Stomach (tissue), 9 donors: ENCODE measurements around the gene MCOLN3. TPM values are rescaled to one million over a fixed set of nuclear protein-coding genes. Genes with fewer than 3 reads are reported as not detected.

ENCODE experiments used
- DNase-seq, 2 donors: peaks; one replicate each; pipeline versions ENCODE4 v3.0.0 to v3.0.0-alpha.2; 2013 to 2019
- H3K27ac ChIP-seq, 5 donors: fragments of 200-600 bp in 4 of 5; sonication (generic) in 4 of 5; one replicate each; pipeline ENCODE4 v1.5.1; 2013 to 2019; ENCODE audit warnings: mild to moderate bottlenecking in 1 of 5, moderate library complexity in 1 of 5
- H3K27me3 ChIP-seq, 3 donors: fragments of 200-600 bp; sonication (generic); one replicate each; pipeline ENCODE4 v1.5.1; 2017 to 2019; ENCODE audit warnings: mixed run types in 1 of 3
- H3K36me3 ChIP-seq, 4 donors: fragments of 200-600 bp; sonication (generic); 1 replicate in 3 of 4; 2 replicates in 1 of 4; pipeline ENCODE4 v1.5.1; 2016 to 2019
- H3K4me1 ChIP-seq, 4 donors: fragments of 200-600 bp; sonication (generic); one replicate each; pipeline ENCODE4 v1.5.1; 2016 to 2019
- H3K4me3 ChIP-seq, 4 donors: fragments of 200-600 bp; sonication (generic) in 3 of 4; one replicate each; pipeline ENCODE4 v1.5.1; 2016 to 2019; ENCODE audit warnings: mild to moderate bottlenecking in 1 of 4
- H3K9me3 ChIP-seq, 4 donors: fragments of 200-600 bp; sonication (generic); one replicate each; pipeline ENCODE4 v1.5.1; 2016 to 2019
- CTCF ChIP-seq, 7 experiments: fragments of 450-650 bp in 4 of 7; fragments of 200-600 bp in 3 of 7; sonication (generic) in 3 of 7; IDR thresholded peaks; one replicate each; pipeline ENCODE4 v1.5.1; 2016 to 2019; ENCODE audit warnings: antibody characterized with exemption in 7 of 7, control low read depth in 2 of 7, mild to moderate bottlenecking in 1 of 7
- EP300 ChIP-seq: sonication (generic); formaldehyde crosslinking; IDR thresholded peaks from one replicate; pipeline ENCODE4 v1.6.1; 2017; ENCODE audit warnings: antibody characterized with exemption
- POLR2A ChIP-seq, 4 donors: fragments of 450-650 bp; IDR thresholded peaks; one replicate each; pipeline ENCODE4 v1.6.1; 2016; ENCODE audit warnings: antibody characterized with exemption in 4 of 4, control low read depth in 2 of 4, mild to moderate bottlenecking in 1 of 4, moderate library complexity in 1 of 4
- POLR2AphosphoS5 ChIP-seq, 3 donors: sonication (generic); formaldehyde crosslinking; IDR thresholded peaks; one replicate each; pipeline ENCODE4 v1.6.1; 2016; ENCODE audit warnings: antibody characterized with exemption in 3 of 3
- WGBS, 5 donors: extraction: QIAGEN DNeasy Blood & Tissue Kit in 3 of 5; methylation state at CpG; one replicate each; pipeline versions ENCODE4 v1.1.5 to v1.1.7; 2013 to 2018; 5-methylcytosine and 5-hydroxymethylcytosine counted together
- intact Hi-C: fragments of 100-400 bp; cut with DNase I; formaldehyde crosslinking; loops from one replicate; pipeline ENCODE4 v1.15.1; 2023; ENCODE audit warnings: low total_unique reads
- polyA plus RNA-seq, 3 donors: library from polyadenylated mRNA; stranded (reverse); fragments of 200-250 nt; gene quantifications; one replicate each; pipeline ENCODE4 v1.2.3, GENCODE V29; 2013
- total RNA-seq, 5 donors: library from RNA; depleted of rRNA; stranded (reverse); fragments of >200 nt; gene quantifications; one replicate each; pipeline versions ENCODE4 v1.1.0 to v1.2.3, GENCODE V29; 2014 to 2016
- donor health status: healthy with polysubstance abuse.
- donor health status: Bipolar disorder and iron deficiency.
- donor health status: healthy.

Gene MCOLN3
- total and polyA plus RNA-seq, 8 donors: 0.89 to 7.3 (median 1.4) TPM; not detected in 2

- H3K9me3 ChIP-seq: peaks cover 0 to 4% (median 2%) of the 10 kb centered on the region in 4 donors
- H3K27ac ChIP-seq: no peak overlapping the region
- no peaks in the 10 kb centered on the region for H3K27me3 ChIP-seq
- WGBS, 5 donors: 33 to 47% (median 40%) methylated on average over 3 of the region's 3 CpGs
- H3K36me3 ChIP-seq: no peaks in the 10 kb centered on the region
- H3K4me3 ChIP-seq: no peak overlapping the region
- peak in 1 of 2 donors; percentile 12 for DNase-seq
- H3K4me1 ChIP-seq: no peaks in the 10 kb centered on the region
- TF ChIP-seq EP300: no peak
- TF ChIP-seq POLR2AphosphoS5 (IDR thresholded peaks at IDR 0.05): no peak
- intact Hi-C loops: no loop called here
Measured at GRCh38 chr1:85078903-85079302, 30.6 kb upstream of the MCOLN3 start.

GRCh38 chr1:85074365-85074964, 26.2 kb upstream of the MCOLN3 start:
- TF ChIP-seq EP300 (no peak), CTCF (IDR thresholded peaks at IDR 0.05) (no peak), POLR2AphosphoS5 (IDR thresholded peaks at IDR 0.05) (no peak), POLR2A (IDR thresholded peaks at IDR 0.05) (no peak)
- Histone ChIP-seq H3K27me3 (no peaks in the 10 kb centered on the region), H3K36me3 (no peaks in the 10 kb centered on the region), H3K27ac (no peak overlapping the region), H3K4me1 (no peaks in the 10 kb centered on the region), H3K9me3 (peaks cover 0 to 4% (median 2%) of the 10 kb centered on the region in 4 donors), H3K4me3 (no peak overlapping the region)
- WGBS, 5 donors: 92 to 98% (median 97%) methylated on average over 3 of the region's 3 CpGs
- no peak for DNase-seq
- intact Hi-C loops: no loop called here

- DNase-seq: no peak
- Histone ChIP-seq H3K36me3 (no peaks in the 10 kb centered on the region), H3K9me3 (peaks cover 0 to 4% (median 2%) of the 10 kb centered on the region in 4 donors), H3K27me3 (no peaks in the 10 kb centered on the region), H3K4me1 (no peaks in the 10 kb centered on the region), H3K4me3 (no peak overlapping the region), H3K27ac (no peak overlapping the region)
- TF ChIP-seq CTCF (IDR thresholded peaks at IDR 0.05) (no peak), POLR2AphosphoS5 (IDR thresholded peaks at IDR 0.05) (no peak), POLR2A (IDR thresholded peaks at IDR 0.05) (no peak), EP300 (no peak)
- intact Hi-C loops: no loop called here
- WGBS, 5 donors: 89 to 99% (median 92%) methylated on average over 3 of the region's 3 CpGs
Measured at GRCh38 chr1:85070972-85071492, 22.7 kb upstream of the MCOLN3 start.

- no peak overlapping the region for H3K4me3 ChIP-seq
- H3K9me3 ChIP-seq: no peaks in the 10 kb centered on the region
- WGBS, 5 donors: 87 to 95% (median 93%) methylated on average over 2 of the region's 2 CpGs
- TF ChIP-seq CTCF (IDR thresholded peaks at IDR 0.05): no peak
- TF ChIP-seq EP300: no peak
- no peak for TF ChIP-seq POLR2AphosphoS5 (IDR thresholded peaks at IDR 0.05)
- TF ChIP-seq POLR2A (IDR thresholded peaks at IDR 0.05): no peak
- H3K27me3 ChIP-seq: no peaks in the 10 kb centered on the region
- no peak overlapping the region for H3K27ac ChIP-seq
- no peaks in the 10 kb centered on the region for H3K4me1 ChIP-seq
- H3K36me3 ChIP-seq: no peaks in the 10 kb centered on the region
- intact Hi-C loops: no loop called here
- no peak for DNase-seq
Measured at GRCh38 chr1:85068846-85069245, 20.5 kb upstream of the MCOLN3 start.

- Histone ChIP-seq H3K4me1 (peaks cover 0 to 11% (median 4%) of the 10 kb centered on the region in 4 donors), H3K4me3 (no peak overlapping the region), H3K9me3 (no peaks in the 10 kb centered on the region), H3K27ac (no peak overlapping the region), H3K36me3 (no peaks in the 10 kb centered on the region), H3K27me3 (no peaks in the 10 kb centered on the region)
- TF ChIP-seq CTCF (IDR thresholded peaks at IDR 0.05) (no peak), EP300 (no peak)
- no peak for DNase-seq
- intact Hi-C loops: no loop called here
- WGBS, 5 donors: 83 to 93% (median 91%) methylated on average over 1 of the region's 1 CpG
Measured at GRCh38 chr1:85065550-85065949, 17.2 kb upstream of the MCOLN3 start.
